ENCODE measurements around the gene FILIP1L.

The FILIP1L gene

GRCh38 chr3:100005665-100006393 lies 108.5 kb downstream of the FILIP1L start:
- no peak for DNase-seq

- DNase-seq = no peak
Observed at GRCh38 chr3:100004931-100005330, 109.4 kb downstream of the FILIP1L start.

- DNase-seq = no peak
Observed at GRCh38 chr3:100003609-100004503, 110.4 kb downstream of the FILIP1L start.

- peak; percentile 3 for DNase-seq
Observed at GRCh38 chr3:100002599-100003350, 111.5 kb downstream of the FILIP1L start.

- no peak for DNase-seq
Observed at GRCh38 chr3:100001526-100002270, 112.6 kb downstream of the FILIP1L start.

GRCh38 chr3:100001083-100001482 lies 113.2 kb downstream of the FILIP1L start:
- no peak for DNase-seq

GRCh38 chr3:99999536-99999935 lies 114.8 kb downstream of the FILIP1L start:
- no peak for DNase-seq

- DNase-seq = no peak
Observed at GRCh38 chr3:99997293-99997692, 117.0 kb downstream of the FILIP1L start.

- DNase-seq = no peak
Observed at GRCh38 chr3:99990179-99990578, 124.1 kb downstream of the FILIP1L start.

- DNase-seq = no peak
Observed at GRCh38 chr3:99984668-99985067, 129.6 kb downstream of the FILIP1L start.

- DNase-seq = no peak
Observed at GRCh38 chr3:99984139-99984538, 130.2 kb downstream of the FILIP1L start.

GRCh38 chr3:99982650-99983049 lies 131.7 kb downstream of the FILIP1L start:
- DNase-seq = no peak

- no peak for DNase-seq
Observed at GRCh38 chr3:99981138-99981537, 133.2 kb downstream of the FILIP1L start.

GRCh38 chr3:99980606-99981005 lies 133.7 kb downstream of the FILIP1L start:
- no peak for DNase-seq

GRCh38 chr3:99978221-99978620 lies 136.1 kb downstream of the FILIP1L start:
- no peak for DNase-seq

- no peak for DNase-seq
Observed at GRCh38 chr3:99976584-99976983, 137.7 kb downstream of the FILIP1L start.

GRCh38 chr3:99974989-99975388 lies 139.3 kb downstream of the FILIP1L start:
- DNase-seq = no peak

GRCh38 chr3:99972380-99973104 lies 141.8 kb downstream of the FILIP1L start:
- DNase-seq = no peak

GRCh38 chr3:99971761-99972160 lies 142.5 kb downstream of the FILIP1L start:
- no peak for DNase-seq

GRCh38 chr3:99970198-99970597 lies 144.1 kb downstream of the FILIP1L start:
- peak; percentile 37 for DNase-seq

GRCh38 chr3:99969136-99969535 lies 145.2 kb downstream of the FILIP1L start:
- DNase-seq = peak; percentile 27

GRCh38 chr3:99967796-99968195 lies 146.5 kb downstream of the FILIP1L start:
- no peak for DNase-seq
